Esophagus muscularis mucosa (tissue), 4 donors: Measurements from ENCODE around the gene EVL. TPM values are rescaled to one million over a fixed set of nuclear protein-coding genes. Genes with fewer than 3 reads are reported as not detected.

ENCODE experiments used
- DNase-seq: peaks from one replicate; pipeline ENCODE4 v3.0.0-alpha.2; 2017; ENCODE audit errors: extremely low spot score
- H3K27ac ChIP-seq, 4 donors: fragments of 200-600 bp; sonication (generic); replicated peaks in 1 of 4; 1 replicate in 3 of 4; 2 replicates in 1 of 4; pipeline ENCODE4 v1.5.1; 2016 to 2019; ENCODE audit warnings: mild to moderate bottlenecking in 1 of 4
- H3K27me3 ChIP-seq, 4 donors: fragments of 200-600 bp; sonication (generic); one replicate each; pipeline versions ENCODE4 v1.5.1 to v1.6.0; 2016 to 2019
- H3K36me3 ChIP-seq, 4 donors: fragments of 200-600 bp; sonication (generic); one replicate each; pipeline ENCODE4 v1.5.1; 2016 to 2019
- H3K4me1 ChIP-seq, 4 donors: fragments of 200-600 bp; sonication (generic); one replicate each; pipeline ENCODE4 v1.5.1; 2016 to 2019
- H3K4me3 ChIP-seq, 4 donors: fragments of 200-600 bp; sonication (generic); 1 replicate in 2 of 4; 2 replicates in 2 of 4; pipeline ENCODE4 v1.5.1; 2016 to 2019; ENCODE audit warnings: mild to moderate bottlenecking in 4 of 4, moderate library complexity in 1 of 4
- H3K9me3 ChIP-seq, 4 donors: fragments of 200-600 bp; sonication (generic); 1 replicate in 3 of 4; 2 replicates in 1 of 4; pipeline ENCODE4 v1.5.1; 2016 to 2019
- CTCF ChIP-seq, 3 experiments: fragments of 200-600 bp in 2 of 3; fragments of 450-650 bp in 1 of 3; sonication (generic) in 2 of 3; IDR thresholded peaks; one replicate each; pipeline ENCODE4 v1.5.1; 2017 to 2019; ENCODE audit warnings: antibody characterized with exemption in 3 of 3, mild to moderate bottlenecking in 2 of 3, moderate library complexity in 1 of 3
- EP300 ChIP-seq: sonication (generic); formaldehyde crosslinking; IDR thresholded peaks from one replicate; pipeline ENCODE4 v1.6.1; 2017; ENCODE audit warnings: antibody characterized with exemption
- POLR2A ChIP-seq: fragments of 450-650 bp; IDR thresholded peaks from one replicate; pipeline ENCODE4 v1.6.1; 2017; ENCODE audit warnings: antibody characterized with exemption, moderate library complexity, mild to moderate bottlenecking, low read depth
- POLR2AphosphoS5 ChIP-seq, 2 donors: sonication (generic); formaldehyde crosslinking; IDR thresholded peaks; one replicate each; pipeline ENCODE4 v1.6.1; 2017; ENCODE audit warnings: antibody characterized with exemption in 2 of 2
- WGBS: methylation state at CpG from one replicate; pipeline ENCODE4 v1.1.5; 2018; 5-methylcytosine and 5-hydroxymethylcytosine counted together
- intact Hi-C: fragments of 100-400 bp; cut with DNase I; formaldehyde crosslinking; loops from one replicate; pipeline ENCODE4 v1.15.1; 2023
- total RNA-seq, 4 donors: library from RNA; depleted of rRNA; stranded (reverse); fragments of >200 nt; gene quantifications; one replicate each; pipeline versions ENCODE4 v1.1.0 to v1.2.1, GENCODE V29; 2016

The EVL gene
- total RNA-seq, 4 donors from 2014 or later: 27.0 to 43.9 (median 37.3) TPM

DNA sequence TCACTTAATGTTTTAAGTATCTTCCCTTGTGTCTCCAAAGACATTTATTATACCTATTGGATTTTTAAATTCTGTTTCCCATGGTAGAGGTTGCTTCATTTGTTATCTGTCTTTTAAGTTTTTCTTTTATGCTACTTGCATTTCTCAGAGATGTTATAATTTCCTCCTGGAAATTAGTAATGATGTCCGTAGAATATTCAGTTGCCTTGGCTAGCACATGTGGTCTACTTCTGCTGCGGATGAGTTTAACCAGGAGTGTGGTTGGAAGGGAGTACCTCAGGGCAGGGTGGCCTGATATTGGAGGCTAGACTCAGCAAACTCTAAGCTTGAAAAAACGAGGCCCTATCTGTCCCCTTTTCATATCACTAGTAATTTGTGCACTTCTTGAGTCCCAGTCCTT is 8.8 kb upstream of the EVL start:
- TF ChIP-seq CTCF (IDR thresholded peaks at IDR 0.05) (no peak), EP300 (no peak), POLR2A (no peak), POLR2AphosphoS5 (IDR thresholded peaks at IDR 0.05) (no peak)
- Histone ChIP-seq H3K27me3 (no peaks in the 10 kb centered on the region), H3K9me3 (no peaks in the 10 kb centered on the region), H3K4me1 (peaks cover 7 to 13% (median 9%) of the 10 kb centered on the region in 4 donors), H3K27ac (no peak overlapping the region), H3K4me3 (no peak overlapping the region), H3K36me3 (no peaks in the 10 kb centered on the region)
- intact Hi-C loops: no loop called here
- WGBS: 82% methylated on average over 3 of the region's 3 CpGs
- DNase-seq: no peak

GRCh38 chr14:100056964-100057795 is 8.0 kb upstream of the EVL start:
- H3K4me1 ChIP-seq: peaks cover 5 to 13% (median 8%) of the 10 kb centered on the region in 4 donors
- no peaks in the 10 kb centered on the region for H3K9me3 ChIP-seq
- no peak overlapping the region for H3K4me3 ChIP-seq
- DNase-seq: no peak
- H3K27ac ChIP-seq: peak overlapping the region in 1 of 4 donors; percentile 19
- no peaks in the 10 kb centered on the region for H3K36me3 ChIP-seq
- no peaks in the 10 kb centered on the region for H3K27me3 ChIP-seq
- peak in 1 of 3 experiments; percentile 20 for TF ChIP-seq CTCF (IDR thresholded peaks at IDR 0.05)
- no peak for TF ChIP-seq POLR2A
- 68% methylated on average over 4 of the region's 4 CpGs for WGBS
- intact Hi-C loops: no loop called here

DNA sequence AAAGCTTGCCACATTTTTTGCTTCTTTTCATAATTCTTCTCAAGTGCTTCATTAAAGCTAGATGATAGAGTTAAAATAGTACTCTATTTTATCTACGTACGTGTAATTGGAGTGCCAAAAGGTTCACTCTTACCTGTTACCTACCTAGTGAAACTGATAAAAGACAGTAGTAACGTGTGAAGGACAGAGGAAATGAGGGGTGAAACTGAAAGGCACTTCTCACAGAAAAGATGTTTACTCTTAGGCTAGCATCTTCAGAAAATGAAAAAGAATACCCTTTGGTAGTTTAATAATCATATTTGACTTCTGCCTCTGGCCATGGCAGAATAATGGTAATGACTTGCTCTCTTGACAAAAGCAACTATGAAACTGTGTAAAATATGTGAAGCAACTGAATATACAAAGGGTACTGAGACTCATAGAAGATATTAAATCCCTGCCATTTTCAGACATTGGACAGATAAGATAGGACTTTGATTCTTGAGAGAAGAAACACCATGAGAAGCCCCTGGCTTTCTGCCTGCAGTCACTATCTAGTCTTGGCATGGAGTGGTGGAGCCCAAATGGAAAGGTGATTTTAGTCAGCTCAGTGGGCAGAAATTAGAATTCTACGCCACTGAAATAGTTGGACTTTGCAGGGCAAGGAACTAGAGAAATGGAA is 6.3 kb upstream of the EVL start:
- intact Hi-C loops: no loop called here

GRCh38 chr14:100059438-100059781 is 5.8 kb upstream of the EVL start:
- intact Hi-C loops: no loop called here
- TF ChIP-seq POLR2AphosphoS5 (IDR thresholded peaks at IDR 0.05) (no peak), CTCF (IDR thresholded peaks at IDR 0.05) (no peak), POLR2A (no peak), EP300 (no peak)
- Histone ChIP-seq H3K36me3 (no peaks in the 10 kb centered on the region), H3K27ac (no peak overlapping the region), H3K9me3 (no peaks in the 10 kb centered on the region), H3K4me3 (no peak overlapping the region), H3K27me3 (no peaks in the 10 kb centered on the region), H3K4me1 (peaks cover 6 to 13% (median 9%) of the 10 kb centered on the region in 4 donors)
- WGBS: 90% methylated on average over 3 of the region's 3 CpGs
- DNase-seq: no peak

More for the DNA sequence above, 6.3 kb upstream of the EVL start:
- H3K4me3 ChIP-seq: no peak overlapping the region
- no peaks in the 10 kb centered on the region for H3K27me3 ChIP-seq
- no peaks in the 10 kb centered on the region for H3K9me3 ChIP-seq
- no peak for TF ChIP-seq CTCF (IDR thresholded peaks at IDR 0.05)
- TF ChIP-seq EP300: no peak
- no peak for TF ChIP-seq POLR2AphosphoS5 (IDR thresholded peaks at IDR 0.05)
- TF ChIP-seq POLR2A: no peak
- 97% methylated on average over 4 of the region's 4 CpGs for WGBS
- no peaks in the 10 kb centered on the region for H3K36me3 ChIP-seq
- H3K4me1 ChIP-seq: peaks cover 5 to 13% (median 8%) of the 10 kb centered on the region in 4 donors
- no peak for DNase-seq
- no peak overlapping the region for H3K27ac ChIP-seq
